ENCODE data around the gene SRSF10. TPM values are rescaled to one million over a fixed set of nuclear protein-coding genes. Genes with fewer than 3 reads are reported as not detected.

The SRSF10 gene
- total RNA-seq, 1 donor from 2014 or later, result 70.2 TPM

Other genes starting within 250 kb of the SRSF10 start
- 13.9 and 22.2 TPM in 2 replicates for gene ELOA, start 236.9 kb downstream of the SRSF10 start, total RNA-seq
- 24.6 and 29.0 TPM in 2 replicates for gene PITHD1, start 201.9 kb downstream of the SRSF10 start, total RNA-seq
- 92.7 and 108 TPM in 2 replicates for gene LYPLA2, start 189.2 kb downstream of the SRSF10 start, total RNA-seq
- 16.7 and 19.6 TPM in 2 replicates for gene GALE, start 179.6 kb downstream of the SRSF10 start, total RNA-seq
- gene HMGCL, start 154.9 kb downstream of the SRSF10 start, total RNA-seq, result 37.3 and 40.7 TPM in 2 replicates
- 9.4 and 11.7 TPM in 2 replicates for gene FUCA1, start 112.0 kb downstream of the SRSF10 start, total RNA-seq
- gene CNR2, start 67.0 kb downstream of the SRSF10 start, total RNA-seq, result not detected in 2 replicates
- 64.9 and 69.0 TPM in 2 replicates for gene PNRC2, start 20.5 kb downstream of the SRSF10 start, total RNA-seq
- under 0.01 TPM in 1 of 2 replicates, not detected in the other for gene MYOM3, start 131.8 kb upstream of the SRSF10 start, total RNA-seq
- gene IL22RA1, start 162.8 kb upstream of the SRSF10 start, total RNA-seq, result not detected in 2 replicates
- gene IFNLR1, start 207.0 kb upstream of the SRSF10 start, total RNA-seq, result under 0.01 TPM in 1 of 2 replicates, not detected in the other